Measurements from ENCODE around the gene NEGR1.

GRCh38 chr1:71492298-71493041 is 789.9 kb downstream of the NEGR1 start:
- TF ChIP-seq CTCF (IDR thresholded peaks at IDR 0.05; ENCODE audit: low read depth, low read length): no peak
- TF ChIP-seq EZH2phosphoT487 (IDR thresholded peaks at IDR 0.05; ENCODE audit: low read depth): no peak
